ENCODE results near the gene CDC14A. TPM values are rescaled to one million over a fixed set of nuclear protein-coding genes. Genes with fewer than 3 reads are reported as not detected.

The CDC14A gene
- total RNA-seq, 1 experiment from 2014 or later, result 4.6 TPM

DNA sequence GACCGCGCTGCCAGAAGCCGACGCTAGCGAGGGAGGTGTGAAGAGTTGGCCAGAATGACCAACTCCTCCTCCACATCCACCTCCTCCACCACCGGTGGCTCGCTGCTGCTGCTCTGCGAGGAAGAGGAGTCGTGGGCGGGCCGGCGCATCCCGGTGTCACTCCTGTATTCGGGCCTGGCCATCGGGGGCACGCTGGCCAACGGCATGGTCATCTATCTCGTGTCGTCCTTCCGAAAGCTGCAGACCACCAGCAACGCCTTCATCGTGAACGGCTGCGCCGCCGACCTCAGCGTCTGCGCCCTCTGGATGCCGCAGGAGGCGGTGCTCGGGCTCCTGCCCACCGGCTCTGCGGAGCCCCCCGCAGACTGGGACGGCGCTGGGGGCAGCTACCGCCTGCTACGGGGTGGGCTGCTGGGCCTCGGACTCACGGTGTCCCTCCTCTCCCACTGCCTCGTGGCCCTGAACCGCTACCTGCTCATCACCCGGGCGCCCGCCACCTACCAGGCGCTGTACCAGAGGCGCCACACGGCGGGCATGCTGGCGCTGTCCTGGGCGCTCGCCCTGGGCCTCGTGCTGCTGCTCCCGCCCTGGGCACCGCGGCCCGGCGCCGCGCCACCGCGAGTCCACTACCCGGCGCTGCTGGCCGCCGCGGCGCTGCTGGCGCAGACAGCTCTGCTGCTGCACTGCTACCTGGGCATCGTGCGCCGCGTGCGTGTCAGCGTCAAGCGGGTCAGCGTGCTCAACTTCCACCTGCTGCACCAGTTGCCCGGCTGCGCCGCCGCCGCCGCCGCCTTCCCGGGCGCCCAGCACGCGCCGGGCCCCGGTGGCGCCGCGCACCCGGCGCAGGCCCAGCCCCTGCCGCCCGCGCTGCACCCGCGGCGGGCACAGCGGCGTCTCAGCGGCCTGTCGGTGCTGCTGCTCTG is 186.9 kb downstream of the CDC14A start:
- DNase-seq (ENCODE audit: low read depth), result peak; percentile 65

DNA sequence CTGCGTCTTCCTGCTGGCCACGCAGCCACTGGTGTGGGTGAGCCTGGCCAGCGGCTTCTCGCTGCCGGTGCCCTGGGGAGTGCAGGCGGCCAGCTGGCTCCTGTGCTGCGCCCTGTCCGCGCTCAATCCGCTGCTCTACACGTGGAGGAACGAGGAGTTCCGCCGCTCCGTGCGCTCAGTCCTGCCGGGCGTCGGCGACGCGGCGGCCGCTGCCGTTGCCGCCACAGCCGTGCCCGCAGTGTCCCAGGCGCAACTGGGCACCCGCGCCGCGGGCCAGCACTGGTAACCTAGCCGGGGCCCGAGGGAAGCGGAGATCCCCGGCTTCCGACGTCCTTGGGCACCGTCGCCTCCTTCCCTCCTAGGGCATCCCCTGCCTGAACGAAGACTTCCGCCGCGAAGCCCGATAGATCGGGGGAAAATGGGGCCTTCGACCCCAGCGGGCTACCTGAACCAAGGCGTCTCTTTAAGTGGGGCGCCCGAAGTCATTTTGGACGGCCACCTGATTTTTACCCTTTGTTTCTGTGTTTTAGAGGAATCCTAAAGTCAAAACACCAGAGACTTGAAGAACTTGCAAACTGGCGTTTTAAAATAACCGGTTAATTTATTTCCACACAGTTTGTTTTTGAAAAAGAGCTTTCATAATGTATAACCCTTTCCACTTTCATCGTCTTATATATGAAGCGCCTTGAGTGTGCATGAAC is 187.7 kb downstream of the CDC14A start:
- peak; percentile 54 for DNase-seq (ENCODE audit: low read depth)

DNA sequence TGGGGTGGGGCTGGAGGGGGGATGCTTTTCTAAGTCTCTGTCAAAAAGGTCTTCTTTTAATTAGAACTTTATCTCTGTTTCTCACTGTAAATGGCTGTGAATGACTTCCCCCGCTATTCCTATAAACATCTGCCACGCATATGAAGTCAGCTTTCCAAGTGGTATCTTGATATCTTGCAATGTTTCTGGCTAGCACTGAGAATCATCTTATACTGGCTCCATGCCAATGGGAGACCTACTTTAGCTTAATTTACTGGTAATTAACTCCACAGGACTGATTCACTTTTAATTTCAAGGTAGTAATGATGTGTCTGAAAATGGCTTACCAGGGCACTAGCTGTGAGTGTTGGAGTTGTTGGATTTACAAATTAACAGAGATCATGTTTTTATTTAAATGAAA is 190.0 kb downstream of the CDC14A start:
- no peak for DNase-seq (ENCODE audit: low read depth)

DNA sequence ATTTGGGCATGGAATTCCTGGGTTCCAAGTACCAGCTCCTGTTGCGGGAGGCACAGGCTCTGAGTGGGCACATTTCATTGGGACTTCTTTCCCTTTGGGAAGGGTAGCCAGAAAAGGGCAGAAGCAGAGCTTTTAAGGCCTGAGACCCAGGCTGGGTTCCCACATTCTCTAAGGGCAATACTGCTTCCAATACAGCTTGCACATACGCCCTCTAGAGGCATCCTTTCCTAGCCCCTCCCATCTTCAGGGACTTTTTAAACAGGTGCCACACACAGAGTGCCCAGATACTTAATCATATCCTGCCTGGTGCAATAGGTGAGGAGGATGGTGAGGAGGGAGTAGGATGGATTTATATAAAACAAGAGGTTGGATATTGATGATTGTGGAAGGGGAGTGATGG is 191.3 kb downstream of the CDC14A start:
- DNase-seq (ENCODE audit: low read depth), result peak; percentile 49

DNA sequence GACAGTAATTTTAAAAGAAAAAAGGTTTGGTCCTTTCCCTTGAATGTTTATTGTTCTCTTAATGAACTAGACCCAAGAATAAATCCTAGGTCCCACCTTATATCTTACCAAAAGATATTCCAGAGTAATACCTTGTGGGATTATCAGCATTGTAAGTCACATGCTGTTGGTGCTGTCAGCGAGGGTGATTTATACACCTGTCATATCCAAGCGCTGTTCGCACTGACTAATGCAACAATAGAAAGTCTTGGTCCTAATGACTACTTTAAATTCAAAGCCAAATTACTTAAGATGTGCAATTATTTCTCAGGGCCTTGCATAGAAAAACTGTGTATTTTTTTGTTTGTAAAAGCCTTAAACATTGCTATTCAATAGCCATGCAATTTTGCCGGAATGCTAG is 192.5 kb downstream of the CDC14A start:
- no peak for DNase-seq (ENCODE audit: low read depth)

DNA sequence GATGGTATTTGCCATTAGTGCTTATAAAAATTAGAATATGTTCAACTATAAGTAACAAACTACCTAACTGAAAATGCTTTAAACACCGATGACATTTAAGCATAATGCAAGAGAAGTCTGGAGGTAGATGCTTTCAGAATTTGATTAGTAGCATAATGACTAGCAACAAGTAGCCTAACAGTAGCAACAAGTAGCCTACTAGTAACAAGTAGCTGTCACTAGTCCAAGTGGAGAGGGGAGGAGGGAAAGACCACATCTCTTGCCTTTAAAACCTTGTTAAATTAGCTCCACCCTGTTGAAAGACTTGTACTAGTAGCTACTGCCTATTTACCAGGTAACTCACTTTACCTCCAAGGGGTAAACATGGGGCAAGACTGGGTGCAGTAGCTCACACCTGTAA is 193.5 kb downstream of the CDC14A start:
- DNase-seq (ENCODE audit: low read depth), result no peak

DNA sequence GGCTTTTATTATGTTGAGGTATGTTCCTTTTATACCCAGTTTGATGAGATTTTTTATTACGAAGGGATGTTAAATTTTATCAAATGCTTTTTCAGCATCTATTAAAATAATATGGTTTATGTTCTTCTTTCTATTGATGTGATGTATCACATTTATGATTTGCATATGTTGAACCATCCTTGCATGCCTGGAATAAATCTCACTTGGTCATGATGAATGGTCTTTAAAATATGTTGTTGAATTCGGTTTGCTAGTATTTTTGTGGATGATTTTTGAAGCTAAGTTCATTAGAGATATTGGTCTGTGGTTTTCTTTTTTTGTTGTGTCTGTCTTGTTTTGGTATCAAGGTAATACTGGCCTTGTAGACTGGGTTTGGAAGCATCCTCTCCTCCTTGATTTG is 199.7 kb downstream of the CDC14A start:
- no peak for DNase-seq (ENCODE audit: low read depth)

DNA sequence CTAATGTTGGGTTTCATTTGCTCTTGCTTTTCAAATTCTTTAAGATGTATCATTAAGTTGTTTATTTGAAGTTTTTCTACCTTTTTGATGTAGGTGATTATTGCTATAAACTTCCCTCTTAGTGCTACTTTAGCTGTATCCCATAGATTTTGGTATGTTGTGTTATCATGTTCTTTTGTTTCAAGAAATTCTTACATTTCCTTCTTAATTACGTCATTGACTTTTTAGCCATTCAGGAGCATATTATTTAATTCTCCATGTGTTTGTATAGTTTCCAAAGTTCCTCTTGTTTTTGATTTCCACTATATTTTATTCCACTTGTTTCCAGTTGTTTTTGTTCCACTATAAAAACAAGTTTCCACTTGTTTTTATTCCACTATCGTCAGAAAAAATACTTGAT is 200.6 kb downstream of the CDC14A start:
- no peak for DNase-seq (ENCODE audit: low read depth)

DNA sequence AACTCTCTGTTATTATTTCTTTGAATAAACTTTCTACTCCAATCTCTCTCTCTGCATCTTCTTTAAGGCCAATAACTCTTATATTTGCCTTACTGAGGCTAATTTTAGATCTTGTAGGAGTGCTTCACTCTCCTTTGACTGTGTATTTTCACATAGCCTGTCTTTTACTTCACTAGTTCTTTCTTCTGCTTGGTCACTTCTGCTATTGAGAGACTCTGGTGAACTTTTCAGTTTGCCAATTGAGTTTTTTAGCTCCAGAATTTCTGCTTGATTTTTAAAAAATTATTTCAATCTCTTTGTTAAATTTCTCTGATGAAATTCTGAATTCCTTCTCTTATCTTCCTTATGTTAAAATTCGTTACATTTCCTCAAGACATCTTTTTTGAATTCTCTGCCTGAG is 203.9 kb downstream of the CDC14A start:
- DNase-seq (ENCODE audit: low read depth), result no peak

DNA sequence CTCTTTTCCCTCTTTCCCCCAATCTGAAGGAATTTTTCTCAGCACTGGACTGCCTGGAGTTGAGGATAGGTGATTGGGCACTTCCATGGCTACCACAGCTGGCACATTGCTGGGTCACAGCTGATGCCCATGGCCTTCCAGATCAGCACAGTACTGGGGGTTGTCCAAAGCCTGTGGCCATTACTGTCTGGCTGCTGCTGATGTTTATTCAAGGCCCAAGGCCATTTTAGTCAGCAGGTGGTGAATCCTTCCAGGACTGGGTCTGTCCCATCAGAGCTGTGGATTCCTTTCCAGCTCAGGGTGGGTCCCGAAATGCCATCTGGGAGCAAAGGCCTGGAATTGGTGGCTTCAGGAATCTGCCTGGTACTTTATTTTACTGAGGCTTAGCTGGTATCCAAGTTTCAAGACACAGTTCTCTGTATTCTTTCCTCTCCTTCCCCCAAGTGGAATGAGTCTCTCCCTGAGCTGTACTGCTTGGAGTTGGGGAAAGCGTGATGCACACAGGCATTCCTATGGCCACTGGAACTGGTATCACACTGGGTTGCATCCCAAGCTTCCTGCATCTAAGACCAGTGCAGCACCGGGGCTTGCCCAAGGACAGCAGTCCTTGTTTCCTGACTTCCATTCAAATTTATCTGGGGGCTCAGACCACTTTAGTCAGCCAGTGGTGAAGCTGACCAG is 204.8 kb downstream of the CDC14A start:
- DNase-seq (ENCODE audit: low read depth), result no peak

DNA sequence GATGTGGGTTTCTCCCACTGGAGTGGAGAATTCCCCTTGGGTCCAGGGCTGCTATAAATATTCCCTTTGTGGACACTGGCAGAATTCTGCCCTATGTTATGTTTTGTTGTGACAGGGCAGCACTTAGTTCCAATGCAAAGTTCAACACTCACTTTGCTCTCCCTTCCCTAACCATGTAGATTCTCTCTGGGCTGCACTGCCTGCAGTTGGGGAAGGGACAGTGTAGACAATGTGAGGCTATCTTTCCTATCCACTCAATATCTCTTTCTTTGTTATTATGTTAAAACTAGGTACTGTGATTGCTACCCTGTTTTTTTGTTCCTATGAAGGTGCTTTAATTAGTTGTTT is 205.3 kb downstream of the CDC14A start:
- DNase-seq (ENCODE audit: low read depth), result no peak

DNA sequence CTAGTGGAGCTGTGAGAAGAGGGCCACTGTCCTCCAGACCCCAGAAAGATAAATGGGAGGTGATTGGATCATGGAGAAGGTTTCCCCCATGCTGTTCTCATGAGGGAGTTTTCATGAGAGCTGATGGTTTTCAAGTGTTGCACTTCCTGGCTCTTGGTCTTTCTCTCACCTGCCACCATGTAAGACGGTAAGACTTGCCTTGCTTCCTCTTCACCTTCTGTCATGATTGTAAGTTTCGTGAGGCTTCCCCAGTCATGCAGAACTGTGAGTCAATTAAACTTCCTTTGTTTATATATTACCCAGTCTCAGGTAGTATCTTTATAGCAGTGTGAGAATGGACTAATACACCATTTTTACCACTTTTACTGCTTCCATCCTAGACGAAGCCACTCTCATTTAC is 213.2 kb downstream of the CDC14A start:
- DNase-seq (ENCODE audit: low read depth), result no peak

DNA sequence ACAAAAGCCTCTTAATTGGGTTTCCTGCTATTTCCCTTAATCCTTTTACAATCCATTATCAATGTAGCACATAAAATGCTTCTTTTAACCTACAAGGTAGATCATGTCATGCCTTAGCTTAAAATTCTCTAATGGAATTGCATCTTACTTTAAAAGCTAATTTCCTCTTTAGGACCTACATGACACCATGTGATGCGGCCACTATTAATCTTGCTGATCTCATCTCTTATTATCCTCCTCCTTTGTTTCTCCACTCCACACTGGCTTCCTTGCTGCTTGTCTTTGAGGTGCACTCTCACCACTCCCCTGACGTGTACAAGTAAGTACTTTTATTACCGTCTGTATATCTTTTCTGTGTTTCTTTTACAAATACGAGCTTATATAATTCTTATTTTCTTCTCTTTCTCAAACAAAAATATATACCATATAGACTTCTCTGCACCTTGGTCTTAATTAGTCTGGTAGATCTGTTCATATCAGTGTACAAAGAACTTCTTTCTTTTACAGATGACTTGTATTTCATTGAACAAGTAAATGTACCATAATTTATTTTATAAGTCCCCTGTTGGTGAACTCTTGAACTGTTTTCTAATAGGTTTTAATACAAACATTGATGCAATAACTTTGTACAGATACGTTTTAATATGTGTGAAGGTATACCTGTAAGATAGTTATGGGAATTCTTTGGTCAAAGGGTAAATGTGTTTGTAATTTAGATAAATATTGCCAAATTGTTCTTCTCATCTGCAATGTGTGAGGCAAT is 213.8 kb downstream of the CDC14A start:
- DNase-seq (ENCODE audit: low read depth), result no peak

DNA sequence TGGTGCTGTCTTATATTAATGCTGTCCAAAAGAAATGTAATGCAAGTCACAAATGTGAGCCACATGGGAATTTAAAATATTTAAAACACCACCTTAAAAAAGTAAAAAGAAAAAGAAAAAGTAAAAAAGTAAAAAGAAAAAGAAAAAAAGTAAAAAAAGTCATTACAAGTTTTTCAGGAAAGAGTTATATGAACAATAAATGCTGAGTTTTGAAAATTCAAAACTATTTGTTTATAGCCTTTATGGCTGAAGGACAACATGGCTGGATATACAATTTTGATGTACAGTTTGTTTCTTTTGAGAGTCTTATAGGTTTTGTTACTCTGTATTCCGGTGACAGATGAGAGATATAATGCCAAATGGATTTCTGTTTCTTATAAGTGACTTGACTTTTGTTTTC is 214.8 kb downstream of the CDC14A start:
- DNase-seq (ENCODE audit: low read depth), result no peak

Other genes with a start within 250 kb of the CDC14A start
- gene SASS6, start 219.6 kb upstream of the CDC14A start, total RNA-seq (2014; rRNA removed; shearing (Covaris generic)), result 27.5 TPM in 2 replicates
- 18.2 and 49.1 TPM in 2 replicates for gene TRMT13, start 219.3 kb upstream of the CDC14A start, total RNA-seq (2014; rRNA removed; shearing (Covaris generic))
- gene LRRC39, start 174.2 kb upstream of the CDC14A start, total RNA-seq (2014; rRNA removed; shearing (Covaris generic)), result 0.42 and 1.5 TPM in 2 replicates
- gene DBT, start 102.7 kb upstream of the CDC14A start, total RNA-seq (2014; rRNA removed; shearing (Covaris generic)), result 5.0 and 6.1 TPM in 2 replicates
- gene RTCA, start 86.3 kb upstream of the CDC14A start, total RNA-seq (2014; rRNA removed; shearing (Covaris generic)), result 119 and 127 TPM in 2 replicates
- 0.17 TPM in 1 of 2 replicates, not detected in the other for gene GPR88, start 185.6 kb downstream of the CDC14A start, total RNA-seq (2014; rRNA removed; shearing (Covaris generic))

Measured in Daoy (cell line).